Embryonic facial prominence (tissue), 1 donor: ENCODE results near the gene A2ML1.
"Not testable (repeated sequence)": the region's sequence is repeated elsewhere in the genome, so short reads cannot be mapped to it uniquely, and the experiment has no call there.

Experiments
- DNase-seq: peaks from one replicate; pipeline ENCODE4 v3.0.0-alpha.2; 2016; ENCODE audit errors: extremely low spot score

The A2ML1 gene

GRCh38 chr12:8817856-8818255 is 4.6 kb upstream of the A2ML1 start:
- DNase-seq: no peak

GRCh38 chr12:8818526-8818925 is 3.9 kb upstream of the A2ML1 start:
- no peak for DNase-seq

GRCh38 chr12:8819666-8819980 is 2.8 kb upstream of the A2ML1 start:
- no peak for DNase-seq

- DNase-seq: not testable (repeated sequence)
Measured at GRCh38 chr12:8820676-8821407, 1.6 kb upstream of the A2ML1 start.

GRCh38 chr12:8821591-8821990 is 830 bp upstream of the A2ML1 start:
- no peak for DNase-seq

GRCh38 chr12:8823565-8824300 is 1.3 kb downstream of the A2ML1 start:
- DNase-seq: no peak

- no peak for DNase-seq
Measured at GRCh38 chr12:8827551-8828256, 5.3 kb downstream of the A2ML1 start.

- no peak for DNase-seq
Measured at GRCh38 chr12:8828257-8829124, 6.1 kb downstream of the A2ML1 start.

GRCh38 chr12:8829125-8829518 is 6.7 kb downstream of the A2ML1 start:
- no peak for DNase-seq

GRCh38 chr12:8829621-8830020 is 7.2 kb downstream of the A2ML1 start:
- no peak for DNase-seq

- no peak for DNase-seq
Measured at GRCh38 chr12:8831116-8831515, 8.7 kb downstream of the A2ML1 start.

GRCh38 chr12:8832500-8832899 is 10.1 kb downstream of the A2ML1 start:
- DNase-seq: no peak

GRCh38 chr12:8834230-8834629 is 11.8 kb downstream of the A2ML1 start:
- no peak for DNase-seq

- DNase-seq: no peak
Measured at GRCh38 chr12:8837291-8837690, 14.9 kb downstream of the A2ML1 start.

GRCh38 chr12:8840321-8840720 is 17.9 kb downstream of the A2ML1 start:
- no peak for DNase-seq

- DNase-seq: no peak
Measured at GRCh38 chr12:8840938-8841633, 18.7 kb downstream of the A2ML1 start.

GRCh38 chr12:8841778-8842177 is 19.4 kb downstream of the A2ML1 start:
- DNase-seq: no peak

GRCh38 chr12:8844665-8845064 is 22.2 kb downstream of the A2ML1 start:
- no peak for DNase-seq

- DNase-seq: no peak
Measured at GRCh38 chr12:8846305-8846704, 23.9 kb downstream of the A2ML1 start.

GRCh38 chr12:8847435-8847834 is 25.0 kb downstream of the A2ML1 start:
- no peak for DNase-seq

GRCh38 chr12:8849876-8850275 is 27.5 kb downstream of the A2ML1 start:
- no peak for DNase-seq
